HS-27A (cell line): ENCODE measurements around the gene UNC93B1.
"Not testable (repeated sequence)": the region's sequence is repeated elsewhere in the genome, so short reads cannot be mapped to it uniquely, and the experiment has no call there.

Experiments used
- DNase-seq: peaks from one replicate; pipeline ENCODE4 v3.0.0-alpha.2; 2012; ENCODE audit warnings: low read depth, missing footprints

Gene UNC93B1

GRCh38 chr11:67991347-67992121 lies 12.4 kb downstream of the UNC93B1 start:
- not testable (repeated sequence) for DNase-seq

GRCh38 chr11:67990546-67991346 lies 13.2 kb downstream of the UNC93B1 start:
- DNase-seq: not testable (repeated sequence)

GRCh38 chr11:67985302-67985701 lies 18.6 kb downstream of the UNC93B1 start:
- DNase-seq: not testable (repeated sequence)

- DNase-seq: no peak
Measured at GRCh38 chr11:67983951-67984350, 19.9 kb downstream of the UNC93B1 start.

GRCh38 chr11:67982255-67982857 lies 21.5 kb downstream of the UNC93B1 start:
- DNase-seq: not testable (repeated sequence)

GRCh38 chr11:67981226-67981625 lies 22.7 kb downstream of the UNC93B1 start:
- DNase-seq: not testable (repeated sequence)

- not testable (repeated sequence) for DNase-seq
Measured at GRCh38 chr11:67978766-67979418, 25.0 kb downstream of the UNC93B1 start.

- DNase-seq: not testable (repeated sequence)
Measured at GRCh38 chr11:67974746-67975145, 29.2 kb downstream of the UNC93B1 start.

GRCh38 chr11:67965830-67966348 lies 38.0 kb downstream of the UNC93B1 start:
- not testable (repeated sequence) for DNase-seq

- not testable (repeated sequence) for DNase-seq
Measured at GRCh38 chr11:67964746-67965145, 39.2 kb downstream of the UNC93B1 start.

GRCh38 chr11:67963879-67964278 lies 40.0 kb downstream of the UNC93B1 start:
- DNase-seq: not testable (repeated sequence)

GRCh38 chr11:67963217-67963616 lies 40.7 kb downstream of the UNC93B1 start:
- not testable (repeated sequence) for DNase-seq

GRCh38 chr11:67956236-67956635 lies 47.7 kb downstream of the UNC93B1 start:
- not testable (repeated sequence) for DNase-seq

- DNase-seq: not testable (repeated sequence)
Measured at GRCh38 chr11:67955461-67956007, 48.4 kb downstream of the UNC93B1 start.

GRCh38 chr11:67954971-67955370 lies 48.9 kb downstream of the UNC93B1 start:
- DNase-seq: not testable (repeated sequence)

GRCh38 chr11:67954251-67954650 lies 49.6 kb downstream of the UNC93B1 start:
- DNase-seq: not testable (repeated sequence)

GRCh38 chr11:67950705-67951104 lies 53.2 kb downstream of the UNC93B1 start:
- DNase-seq: not testable (repeated sequence)

GRCh38 chr11:67947785-67948184 lies 56.1 kb downstream of the UNC93B1 start:
- not testable (repeated sequence) for DNase-seq

GRCh38 chr11:67946403-67946802 lies 57.5 kb downstream of the UNC93B1 start:
- DNase-seq: not testable (repeated sequence)

- DNase-seq: not testable (repeated sequence)
Measured at GRCh38 chr11:67943406-67943805, 60.5 kb downstream of the UNC93B1 start.
